PC-3 (cell line): ENCODE results near the gene LDHD.

Source experiments
- EZH2 ChIP-seq: fragments of 300-600 bp; sonication (generic); IDR thresholded peaks from one replicate; pipeline ENCODE4 v1.6.1; 2017; ENCODE audit warnings: antibody characterized with exemption, mild to moderate bottlenecking, low read length; ENCODE audit not compliant: unreplicated experiment
- TF ChIP-seq, protein P1 (sequence below): fragments of 300-600 bp; sonication (generic); conservative IDR thresholded peaks from 2 replicates; pipeline ENCODE4 v1.5.1; 2017; ENCODE audit warnings: antibody characterized with exemption, low read depth, mild to moderate bottlenecking, low read length

DNA sequence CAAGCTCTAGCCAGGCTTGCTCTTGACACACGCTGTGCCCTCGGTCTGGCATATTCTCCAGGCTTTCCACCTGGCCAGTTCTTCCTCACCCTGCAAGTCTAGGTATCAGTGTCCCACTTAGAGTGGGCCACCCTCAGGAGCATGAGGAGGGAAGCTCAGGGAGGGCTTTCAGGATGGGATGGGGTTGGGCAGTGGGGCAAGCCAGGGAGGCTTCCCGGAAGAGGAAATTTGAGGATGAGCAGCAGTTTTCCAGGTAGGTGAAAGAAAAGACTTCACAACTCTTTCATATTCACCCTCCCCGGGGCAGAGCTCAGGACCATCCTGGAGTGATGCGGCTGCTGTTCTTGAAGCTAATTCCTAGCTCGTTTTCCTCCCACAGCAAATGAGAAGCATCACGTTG, 14.5 kb upstream of the LDHD start:
- TF ChIP-seq, protein P1, sequence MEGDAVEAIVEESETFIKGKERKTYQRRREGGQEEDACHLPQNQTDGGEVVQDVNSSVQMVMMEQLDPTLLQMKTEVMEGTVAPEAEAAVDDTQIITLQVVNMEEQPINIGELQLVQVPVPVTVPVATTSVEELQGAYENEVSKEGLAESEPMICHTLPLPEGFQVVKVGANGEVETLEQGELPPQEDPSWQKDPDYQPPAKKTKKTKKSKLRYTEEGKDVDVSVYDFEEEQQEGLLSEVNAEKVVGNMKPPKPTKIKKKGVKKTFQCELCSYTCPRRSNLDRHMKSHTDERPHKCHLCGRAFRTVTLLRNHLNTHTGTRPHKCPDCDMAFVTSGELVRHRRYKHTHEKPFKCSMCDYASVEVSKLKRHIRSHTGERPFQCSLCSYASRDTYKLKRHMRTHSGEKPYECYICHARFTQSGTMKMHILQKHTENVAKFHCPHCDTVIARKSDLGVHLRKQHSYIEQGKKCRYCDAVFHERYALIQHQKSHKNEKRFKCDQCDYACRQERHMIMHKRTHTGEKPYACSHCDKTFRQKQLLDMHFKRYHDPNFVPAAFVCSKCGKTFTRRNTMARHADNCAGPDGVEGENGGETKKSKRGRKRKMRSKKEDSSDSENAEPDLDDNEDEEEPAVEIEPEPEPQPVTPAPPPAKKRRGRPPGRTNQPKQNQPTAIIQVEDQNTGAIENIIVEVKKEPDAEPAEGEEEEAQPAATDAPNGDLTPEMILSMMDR, result no peak
- no peak for TF ChIP-seq EZH2
